Stimulated activated CD4-positive, alpha-beta T cell treated with anti-CD3 and anti-CD28 coated beads, Interleukin-2, amount 100 ng/mL, for 24 hours (primary cell): ENCODE data around the gene MKRN2OS.

Source experiments
- DNase-seq, 2 donors: peaks; one replicate each; pipeline ENCODE4 v3.0.0-alpha.2; 2020

The MKRN2OS gene, protein sequence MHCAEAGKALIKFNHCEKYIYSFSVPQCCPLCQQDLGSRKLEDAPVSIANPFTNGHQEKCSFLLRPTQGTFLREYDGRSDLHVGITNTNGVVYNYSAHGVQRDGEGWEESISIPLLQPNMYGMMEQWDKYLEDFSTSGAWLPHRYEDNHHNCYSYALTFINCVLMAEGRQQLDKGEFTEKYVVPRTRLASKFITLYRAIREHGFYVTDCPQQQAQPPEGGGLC

GRCh38 chr3:12545473-12545791, at the start of gene MKRN2OS:
MKRN2OS (minus strand) TSS chr3:12545499; CDS start chr3:12545464, 35 bp downstream.
- no peak for DNase-seq

DNA sequence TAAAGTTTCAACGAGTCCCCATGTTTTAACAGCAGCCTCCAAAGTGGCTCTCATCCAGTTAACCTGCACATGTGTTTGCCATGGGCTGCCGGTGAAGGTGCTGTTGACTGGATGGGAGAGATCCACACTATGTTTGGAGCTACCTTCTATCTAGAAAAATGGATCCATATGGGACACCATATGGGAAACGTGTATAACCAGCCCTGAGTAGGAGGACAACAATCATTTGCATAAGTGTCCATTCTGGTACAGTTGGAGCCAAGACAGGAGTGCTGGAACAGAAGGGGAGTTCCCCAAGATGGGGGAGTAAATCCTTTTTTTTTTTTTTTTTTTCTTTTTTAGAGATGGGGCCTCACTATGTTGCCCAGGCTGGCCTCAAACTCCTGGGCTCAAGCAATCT, 48.2 kb upstream of the MKRN2OS start:
- DNase-seq: no peak

GRCh38 chr3:12591997-12592715, 46.9 kb upstream of the MKRN2OS start:
- DNase-seq: no peak

- DNase-seq: no peak
These were observed 46.2 kb upstream of the MKRN2OS start for GRCh38 chr3:12591456-12591855.

- DNase-seq: no peak
These were observed 44.8 kb upstream of the MKRN2OS start for GRCh38 chr3:12590096-12590495.

DNA sequence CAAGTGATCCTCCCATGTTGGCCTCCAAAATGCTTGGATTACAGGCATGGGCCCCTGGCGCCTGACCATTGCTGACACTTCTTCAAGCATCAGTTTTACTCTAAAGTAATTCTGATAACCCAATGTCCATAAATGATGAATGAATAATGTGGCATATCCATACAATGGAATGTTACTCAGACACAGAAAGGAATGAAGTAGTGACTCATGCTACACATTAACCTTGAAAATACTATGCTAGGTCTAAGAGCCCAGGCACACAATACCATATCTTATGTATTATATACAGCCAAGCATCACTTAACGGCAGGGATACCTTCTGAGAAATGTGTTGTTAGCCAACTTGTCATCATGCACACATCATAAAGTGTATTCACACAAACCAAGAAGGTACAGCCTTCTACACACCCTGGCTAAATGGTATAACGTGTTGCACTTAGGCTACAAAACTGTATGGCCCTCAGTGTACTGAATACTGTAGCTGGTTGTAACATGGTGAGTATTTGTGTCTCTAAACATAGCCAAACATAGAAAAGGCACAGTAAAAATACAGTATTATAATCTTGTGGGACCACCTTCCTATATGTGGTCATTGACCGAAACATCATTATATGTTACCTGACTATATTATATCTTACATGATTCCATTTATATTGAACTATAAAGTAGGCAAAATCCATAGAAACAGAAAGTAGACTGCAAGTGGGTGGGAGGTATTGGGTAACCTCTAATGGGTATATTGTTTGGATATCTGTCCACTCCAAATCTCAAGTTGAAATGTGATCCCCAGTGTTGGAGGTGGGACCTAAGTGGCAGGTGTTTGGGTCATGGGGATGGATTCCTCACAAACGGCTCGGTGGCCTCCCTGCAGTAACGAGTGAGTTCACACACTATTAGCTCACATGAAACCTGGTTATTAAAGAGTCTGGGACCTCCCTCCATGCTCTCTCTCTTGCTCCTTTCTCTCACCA, 43.0 kb upstream of the MKRN2OS start:
- no peak for DNase-seq

- DNase-seq: no peak
These were observed 41.1 kb upstream of the MKRN2OS start for GRCh38 chr3:12586403-12586802.

- no peak for DNase-seq
These were observed 40.7 kb upstream of the MKRN2OS start for GRCh38 chr3:12585970-12586369.

GRCh38 chr3:12585181-12585580, 39.9 kb upstream of the MKRN2OS start:
- DNase-seq: no peak

- no peak for DNase-seq
These were observed 38.8 kb upstream of the MKRN2OS start for GRCh38 chr3:12584083-12584482.

- no peak for DNase-seq
These were observed 38.0 kb upstream of the MKRN2OS start for GRCh38 chr3:12583280-12583679.

DNA sequence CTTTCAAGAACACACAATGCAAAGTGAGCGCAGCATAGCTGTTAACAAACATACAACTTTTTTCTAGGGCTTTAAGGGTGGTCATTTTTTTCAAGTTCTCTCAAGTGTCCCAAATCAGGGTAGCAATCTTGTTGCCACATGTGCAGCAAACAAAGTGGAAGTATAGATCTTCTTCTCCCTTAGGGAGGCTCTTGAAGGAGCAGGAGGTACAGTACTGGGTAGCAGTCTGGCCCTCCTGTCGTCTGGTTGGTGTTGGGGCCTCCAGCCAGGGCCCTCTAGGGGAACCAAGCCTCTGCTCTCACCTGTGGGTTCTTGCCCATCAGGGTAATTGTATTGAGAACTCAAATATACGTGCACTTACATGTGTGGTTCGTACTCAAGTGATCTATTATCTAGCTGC, 37.4 kb upstream of the MKRN2OS start:
- no peak for DNase-seq

DNA sequence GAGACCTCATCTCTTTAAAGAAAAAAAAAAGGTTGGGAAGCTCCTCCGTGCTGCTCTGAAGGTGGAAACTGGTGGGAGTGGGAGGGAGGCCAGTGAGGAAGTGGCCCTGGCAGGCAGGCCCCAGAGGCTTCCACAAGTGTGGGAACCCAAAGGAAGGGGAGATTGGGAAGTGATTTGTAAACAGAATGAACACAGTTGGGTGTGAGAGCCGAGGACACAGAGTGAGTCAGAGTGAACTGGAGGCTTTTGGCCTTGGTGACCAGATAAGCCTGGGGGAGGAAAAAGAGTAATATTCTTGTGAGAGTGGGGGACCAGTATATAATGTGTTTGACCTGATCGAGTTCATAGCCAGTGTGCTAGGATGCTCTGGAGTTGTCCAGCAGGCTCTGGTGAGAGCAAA, 34.6 kb upstream of the MKRN2OS start:
- DNase-seq: no peak

DNA sequence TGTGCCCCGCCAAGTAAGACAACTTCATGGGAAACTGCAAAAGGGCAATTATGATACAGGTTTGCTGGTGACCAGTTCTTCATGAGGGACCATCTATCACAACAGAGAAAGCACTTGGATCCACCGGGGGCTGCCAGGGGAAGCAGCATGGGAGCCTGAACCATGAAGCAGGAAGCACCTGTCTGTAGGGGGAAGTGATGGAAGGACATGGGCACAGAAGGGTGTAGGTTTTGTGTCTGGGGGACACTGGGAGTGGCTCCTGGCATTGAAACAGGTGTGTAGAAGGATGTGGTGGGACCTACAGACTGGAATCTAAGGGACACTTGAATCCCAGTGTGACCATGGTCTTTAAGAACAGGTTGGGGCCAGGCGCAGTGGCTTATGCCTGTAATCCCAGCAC, 34.2 kb upstream of the MKRN2OS start:
- no peak for DNase-seq

GRCh38 chr3:12578742-12579141, 33.4 kb upstream of the MKRN2OS start:
- no peak for DNase-seq

DNA sequence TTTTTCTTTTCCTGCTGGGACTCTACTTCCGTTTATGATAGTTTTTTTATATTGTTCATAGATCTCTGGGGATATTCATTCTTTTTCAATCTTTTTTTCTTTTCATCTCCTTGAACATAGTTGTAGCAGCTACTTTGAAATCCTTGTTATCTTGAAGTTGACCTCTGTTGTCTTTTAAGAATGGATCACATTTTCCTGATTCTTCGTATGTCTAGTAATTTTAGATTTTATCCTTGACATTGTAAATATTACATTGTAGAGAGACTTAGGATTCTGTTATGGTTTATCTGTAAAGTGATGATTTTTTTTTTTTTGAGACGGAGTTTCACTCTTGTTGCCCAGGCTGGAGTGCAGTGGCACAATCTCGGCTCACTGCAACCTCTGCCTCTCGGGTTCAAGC, 32.1 kb upstream of the MKRN2OS start:
- no peak for DNase-seq

- DNase-seq: no peak
These were observed 29.4 kb upstream of the MKRN2OS start for GRCh38 chr3:12574661-12575060.

GRCh38 chr3:12574131-12574530, 28.8 kb upstream of the MKRN2OS start:
- no peak for DNase-seq

GRCh38 chr3:12571986-12572385, 26.7 kb upstream of the MKRN2OS start:
- no peak for DNase-seq

- no peak for DNase-seq
These were observed 24.5 kb upstream of the MKRN2OS start for GRCh38 chr3:12569836-12570235.

GRCh38 chr3:12568747-12569146, 23.4 kb upstream of the MKRN2OS start:
- DNase-seq: no peak

- DNase-seq: no peak
These were observed 21.7 kb upstream of the MKRN2OS start for GRCh38 chr3:12566976-12567375.

GRCh38 chr3:12562451-12562850, 17.2 kb upstream of the MKRN2OS start:
- DNase-seq: no peak

- DNase-seq: no peak
These were observed 16.1 kb upstream of the MKRN2OS start for GRCh38 chr3:12561397-12561796.
